IMR-90 (cell line): Measurements from ENCODE around the gene OAF. TPM values are rescaled to one million over a fixed set of nuclear protein-coding genes. Genes with fewer than 3 reads are reported as not detected.

Source experiments
- ATAC-seq: fragments of 200-7000 bp; cut with Tn5 transposase; 2 replicates; pipeline ENCODE4 v1.9.1; 2020; ENCODE audit warnings: low read depth, mild to moderate bottlenecking, moderate library complexity
- BruUV-seq: library from RNA; stranded (reverse); fragments of 400-500 nt; replicated peaks from 2 replicates; lab custom pipeline; 2021; lab: Mats Ljungman, UMichigan
- CTCF ChIA-PET: fragments of 300-600 bp; formaldehyde crosslinking; extraction: SDS; loops from one replicate; lab custom pipeline; 2021; ENCODE audit warnings: antibody characterized with exemption; lab: Yijun Ruan, JAX
- POLR2A ChIA-PET: fragments of 300-600 bp; sonication (Branson Sonifier 250); formaldehyde crosslinking; loops from one replicate; lab custom pipeline; 2022; ENCODE audit warnings: antibody characterized with exemption; ENCODE audit not compliant: unreplicated experiment; lab: Charles Lee
- DNase-seq: peaks from one replicate; pipeline ENCODE4 v3.0.0; 2013
- H2AFZ ChIP-seq: replicated peaks from 2 replicates; pipeline ENCODE3; 2013; ENCODE audit warnings: low read length, mild to moderate bottlenecking; ENCODE audit not compliant: poor library complexity
- H2AK5ac ChIP-seq: 2 replicates; pipeline ENCODE4 v1.6.1; 2013; ENCODE audit warnings: low read depth, low read length, inconsistent platforms
- H2AK9ac ChIP-seq: replicated peaks from 2 replicates; pipeline ENCODE3; 2013; ENCODE audit warnings: mild to moderate bottlenecking, low read depth, low read length, moderate library complexity; ENCODE audit not compliant: poor library complexity
- H2BK120ac ChIP-seq: 2 replicates; pipeline ENCODE4 v1.6.1; 2013; ENCODE audit warnings: low read depth, low read length, inconsistent platforms
- H2BK15ac ChIP-seq: 3 replicates; pipeline ENCODE4 v1.6.1; 2013; ENCODE audit warnings: low read depth, low read length, inconsistent platforms
- H2BK20ac ChIP-seq: 2 replicates; pipeline ENCODE4 v1.6.1; 2013; ENCODE audit warnings: low read depth, mild to moderate bottlenecking, inconsistent platforms, low read length, moderate library complexity
- H2BK5ac ChIP-seq: 2 replicates; pipeline ENCODE4 v1.6.1; 2013; ENCODE audit warnings: mild to moderate bottlenecking, low read depth, low read length, inconsistent platforms; ENCODE audit not compliant: poor library complexity, severe bottlenecking
- H3K14ac ChIP-seq: replicated peaks from 2 replicates; pipeline ENCODE4 v1.6.1; 2013; ENCODE audit warnings: low read depth, low read length, inconsistent platforms
- H3K18ac ChIP-seq: 2 replicates; pipeline ENCODE4 v1.6.1; 2013; ENCODE audit warnings: low read depth, low read length, control low read depth
- H3K23ac ChIP-seq: 2 replicates; pipeline ENCODE4 v1.6.1; 2013; ENCODE audit warnings: low read depth, low read length, inconsistent platforms
- H3K27ac ChIP-seq: 2 replicates; pipeline ENCODE4 v1.5.1; 2013; ENCODE audit warnings: mild to moderate bottlenecking, control low read depth, low read length; ENCODE audit not compliant: insufficient read depth
- H3K27me3 ChIP-seq: 2 replicates; pipeline ENCODE4 v1.6.1; 2013; ENCODE audit warnings: low read length; ENCODE audit not compliant: control insufficient read depth, insufficient read depth
- H3K36me3 ChIP-seq: 2 replicates; pipeline ENCODE4 v1.6.1; 2013; ENCODE audit warnings: low read length, mixed read lengths; ENCODE audit not compliant: control insufficient read depth, insufficient read depth
- H3K4ac ChIP-seq: 2 replicates; pipeline ENCODE4 v1.6.1; 2013; ENCODE audit warnings: low read depth, low read length, inconsistent platforms
- H3K4me1 ChIP-seq: 2 replicates; pipeline ENCODE4 v1.6.1; 2013; ENCODE audit warnings: low read length, mixed read lengths; ENCODE audit not compliant: control insufficient read depth, insufficient read depth
- H3K4me2 ChIP-seq: 2 replicates; pipeline ENCODE4 v1.6.1; 2013; ENCODE audit warnings: low read depth, mild to moderate bottlenecking, control low read depth, low read length, moderate library complexity
- H3K4me3 ChIP-seq: 2 replicates; pipeline ENCODE4 v1.5.1; 2013; ENCODE audit warnings: low read depth, mild to moderate bottlenecking, control low read depth, low read length, moderate library complexity; ENCODE audit not compliant: insufficient read depth
- H3K56ac ChIP-seq: 2 replicates; pipeline ENCODE4 v1.6.1; 2013; ENCODE audit warnings: low read length, inconsistent platforms; ENCODE audit not compliant: insufficient read depth; ENCODE audit errors: extremely low read depth
- H3K79me1 ChIP-seq, 2 experiments: 2 replicates each; pipeline ENCODE4 v1.6.1; 2013; ENCODE audit warnings: low read length in 2 of 2, inconsistent platforms in 1 of 2, low read depth in 1 of 2
- H3K9ac ChIP-seq: 2 replicates; pipeline ENCODE4 v1.6.1; 2013; ENCODE audit warnings: low read depth, low read length, control low read depth
- H3K9me1 ChIP-seq: 2 replicates; pipeline ENCODE4 v1.6.1; 2013; ENCODE audit warnings: low read length, inconsistent platforms; ENCODE audit not compliant: insufficient read depth
- H3K9me3 ChIP-seq: 2 replicates; pipeline ENCODE4 v1.6.1; 2013; ENCODE audit warnings: low read length; ENCODE audit not compliant: control insufficient read depth, insufficient read depth
- H4K20me1 ChIP-seq: 2 replicates; pipeline ENCODE4 v1.6.1; 2013; ENCODE audit warnings: low read length, inconsistent platforms; ENCODE audit not compliant: insufficient read depth
- H4K5ac ChIP-seq: 2 replicates; pipeline ENCODE4 v1.6.1; 2013; ENCODE audit warnings: mild to moderate bottlenecking, low read depth, low read length, control low read depth
- H4K8ac ChIP-seq, 2 experiments: 2 replicates each; pipeline ENCODE4 v1.6.1; 2013; ENCODE audit warnings: low read depth in 2 of 2, low read length in 2 of 2, control low read depth in 1 of 2, inconsistent platforms in 1 of 2
- H4K91ac ChIP-seq: 2 replicates; pipeline ENCODE4 v1.6.1; 2013; ENCODE audit warnings: low read depth, low read length, inconsistent platforms; ENCODE audit not compliant: insufficient read depth
- BHLHE40 ChIP-seq: fragments of 150-350 bp; IDR thresholded peaks from 2 replicates; pipeline ENCODE4 v1.6.1; 2016; ENCODE audit warnings: mild to moderate bottlenecking, low read depth, low read length
- FOS ChIP-seq: fragments of 150-350 bp; IDR thresholded peaks from 2 replicates; pipeline ENCODE4 v1.6.1; 2016; ENCODE audit warnings: low read depth, low read length
- MXI1 ChIP-seq: IDR thresholded peaks from 2 replicates; pipeline ENCODE4 v1.6.1; 2012; ENCODE audit warnings: low read depth, mild to moderate bottlenecking, low read length, moderate library complexity, borderline replicate concordance
- NFE2L2 ChIP-seq: fragments of 150-350 bp; IDR thresholded peaks from 2 replicates; pipeline ENCODE4 v1.6.1; 2016; ENCODE audit warnings: low read depth, mild to moderate bottlenecking, low read length
- POLR2A ChIP-seq: IDR thresholded peaks from 2 replicates; pipeline ENCODE4 v1.6.1; 2012; ENCODE audit warnings: mild to moderate bottlenecking, low read depth, low read length
- RAD21 ChIP-seq: IDR thresholded peaks from 2 replicates; pipeline ENCODE4 v1.6.1; 2012; ENCODE audit warnings: low read length, improper control_type of control experiment
- WGBS, 2 experiments: methylation state at CpG; one replicate each; pipeline versions ENCODE4 v1.1.5 to v1.1.7; 2013; ENCODE audit warnings: missing lambda C conversion rate in 2 of 2; ENCODE audit not compliant: insufficient read length in 1 of 2; ENCODE audit errors: extremely low coverage in 2 of 2; 5-methylcytosine and 5-hydroxymethylcytosine counted together
- dilution Hi-C: fragments of 300-500 bp; cut with HindIII; formaldehyde crosslinking; loops from one replicate; pipeline ENCODE4 v1.14.3; 2018; ENCODE audit warnings: low sequenced_read_pairs; ENCODE audit not compliant: unreplicated experiment
- in situ Hi-C: fragments of 300-500 bp; cut with MboI; formaldehyde crosslinking; loops from 3 replicates; pipeline ENCODE4 v1.14.3; 2019; ENCODE audit warnings: low sequenced_read_pairs, inconsistent platforms, mixed read lengths
- intact Hi-C: fragments of 100-400 bp; cut with micrococcal nuclease; formaldehyde crosslinking; loops from 2 replicates; pipeline ENCODE4 v1.10.0; 2022
- polyA plus RNA-seq, 3 experiments: library from polyadenylated mRNA; depleted of rRNA; stranded (reverse); fragments of >200 nt; gene quantifications; 2 replicates each; pipeline ENCODE4 v1.2.3, GENCODE V29; 2012; ENCODE audit warnings: low replicate concordance in 1 of 3
- total RNA-seq: library from RNA; depleted of rRNA; stranded (reverse); fragments of >200 nt; gene quantifications from 2 replicates; pipeline ENCODE4 v1.2.3, GENCODE V29; 2012

The OAF gene
- total and polyA plus RNA-seq, 2 of the 4 experiments (the other 2 are of a cell fraction): 9.9 to 42.0 TPM

GRCh38 chr11:120197977-120198376, 12.9 kb upstream of the OAF start:
- intact Hi-C loops: no loop called here
- BruUV-seq: no TSS peak
- CTCF ChIA-PET: no interaction called here

More at GRCh38 chr11:120197977-120198376, 12.9 kb upstream of the OAF start:
- Histone ChIP-seq H3K4me1 (no peaks in the 10 kb centered on the region), H3K4ac (no peak overlapping the region), H4K20me1 (no peaks in the 10 kb centered on the region), H3K56ac (no peak overlapping the region), H3K27me3 (peaks cover 56% of the 10 kb centered on the region), H3K9me3 (no peaks in the 10 kb centered on the region), H2AFZ (no peak overlapping the region), H3K18ac (no peak overlapping the region), H3K4me2 (no peak overlapping the region), H2AK5ac (no peak overlapping the region), H3K27ac (no peak overlapping the region), H3K9ac (no peak overlapping the region), H2BK20ac (no peak overlapping the region), H3K23ac (no peak overlapping the region), H3K9me1 (no peaks in the 10 kb centered on the region), H2BK5ac (no peak overlapping the region), H2BK15ac (no peak overlapping the region), H4K5ac (no peak overlapping the region), H3K14ac (no peak overlapping the region), H3K36me3 (no peaks in the 10 kb centered on the region), H4K8ac (no peak overlapping the region), H3K4me3 (no peak overlapping the region), H2BK120ac (no peak overlapping the region), H3K79me1 (no peaks in the 10 kb centered on the region), H2AK9ac (no peak overlapping the region), H4K91ac (no peak overlapping the region)
- in situ Hi-C loops: no loop called here
- POLR2A ChIA-PET: no interaction called here
- WGBS, 2 experiments: 63% methylated on average over 4 of the region's 9 CpGs; no CpG with 5 or more reads in 1 of the 2 experiments
- no peak for DNase-seq
- TF ChIP-seq MXI1 (no peak), POLR2A (no peak), RAD21 (no peak), FOS (no peak), BHLHE40 (no peak), NFE2L2 (no peak)
- dilution Hi-C loops: no loop called here
- ATAC-seq: no peak
